Gastroesophageal sphincter (tissue), 3 donors: ENCODE data around the gene CLIP3.

Experiments
- CTCF ChIP-seq, 4 experiments: fragments of 200-600 bp in 2 of 4; fragments of 450-650 bp in 2 of 4; sonication (generic) in 1 of 4; IDR thresholded peaks; one replicate each; pipeline ENCODE4 v1.5.1; 2017 to 2019; ENCODE audit warnings: antibody characterized with exemption in 4 of 4, mild to moderate bottlenecking in 2 of 4, moderate library complexity in 2 of 4
- EP300 ChIP-seq: sonication (generic); formaldehyde crosslinking; IDR thresholded peaks from one replicate; pipeline ENCODE4 v1.6.1; 2017; ENCODE audit warnings: antibody characterized with exemption, mild to moderate bottlenecking
- POLR2A ChIP-seq, 2 donors: fragments of 450-650 bp; IDR thresholded peaks; one replicate each; pipeline ENCODE4 v1.6.1; 2017; ENCODE audit warnings: antibody characterized with exemption in 2 of 2, mild to moderate bottlenecking in 2 of 2, moderate library complexity in 1 of 2
- POLR2AphosphoS5 ChIP-seq: sonication (generic); formaldehyde crosslinking; IDR thresholded peaks from one replicate; pipeline ENCODE4 v1.6.1; 2017; ENCODE audit warnings: antibody characterized with exemption

- TF ChIP-seq CTCF (IDR thresholded peaks at IDR 0.05) (no peak), POLR2AphosphoS5 (no peak), POLR2A (IDR thresholded peaks at IDR 0.05) (no peak), EP300 (no peak)
These were observed 9.2 kb downstream of the CLIP3 start for GRCh38 chr19:36023432-36023831.
